Endodermal cell (in vitro differentiated cells): ENCODE measurements around the gene CBR3. TPM values are rescaled to one million over a fixed set of nuclear protein-coding genes. Genes with fewer than 3 reads are reported as not detected.

Source experiments
- DNase-seq: peaks from one replicate; pipeline ENCODE4 v3.0.0-alpha.2; 2017
- H3K27ac ChIP-seq: 2 replicates; pipeline ENCODE4 v1.5.1; 2013; ENCODE audit warnings: mild to moderate bottlenecking, low read depth, low read length, moderate library complexity
- H3K27me3 ChIP-seq: 2 replicates; pipeline ENCODE4 v1.6.1; 2013; ENCODE audit warnings: mild to moderate bottlenecking, low read length, moderate library complexity; ENCODE audit not compliant: insufficient read depth, control insufficient read depth, poor library complexity, severe bottlenecking
- H3K36me3 ChIP-seq: 2 replicates; pipeline ENCODE4 v1.7.0; 2013; ENCODE audit warnings: mild to moderate bottlenecking, low read length, moderate library complexity; ENCODE audit not compliant: control insufficient read depth, insufficient read depth
- H3K4me1 ChIP-seq: one replicate; pipeline ENCODE4 v1.7.0; 2013; ENCODE audit warnings: low read length; ENCODE audit not compliant: control insufficient read depth, insufficient read depth
- H3K4me3 ChIP-seq: 2 replicates; pipeline ENCODE4 v1.5.1; 2013; ENCODE audit warnings: mild to moderate bottlenecking, low read length, moderate library complexity
- H3K9ac ChIP-seq: 2 replicates; pipeline ENCODE4 v1.6.1; 2013; ENCODE audit warnings: mild to moderate bottlenecking, low read length, moderate library complexity; ENCODE audit not compliant: poor library complexity, severe bottlenecking; ENCODE audit errors: extremely low read depth
- H3K9me3 ChIP-seq: 2 replicates; pipeline ENCODE4 v1.6.1; 2013; ENCODE audit warnings: mild to moderate bottlenecking, low read length, moderate library complexity; ENCODE audit not compliant: control insufficient read depth
- H3K27ac Mint-ChIP-seq: 2 replicates; pipeline ENCODE4 v1.8.0; 2020; ENCODE audit warnings: mixed read lengths
- H3K27me3 Mint-ChIP-seq: 2 replicates; pipeline ENCODE4 v1.8.0; 2021; ENCODE audit warnings: mild to moderate bottlenecking, mixed read lengths; ENCODE audit not compliant: insufficient read depth
- H3K36me3 Mint-ChIP-seq: 2 replicates; pipeline ENCODE4 v1.8.0; 2020; ENCODE audit warnings: low read depth, mixed read lengths
- H3K4me1 Mint-ChIP-seq: 2 replicates; pipeline ENCODE4 v1.8.0; 2020; ENCODE audit warnings: mixed read lengths
- H3K4me3 Mint-ChIP-seq: 2 replicates; pipeline ENCODE4 v1.8.0; 2020; ENCODE audit warnings: mild to moderate bottlenecking, moderate library complexity, mixed read lengths
- H3K9me3 Mint-ChIP-seq: 2 replicates; pipeline ENCODE4 v1.8.0; 2020; ENCODE audit warnings: mild to moderate bottlenecking, mixed read lengths
- CTCF ChIP-seq: fragments of 200-600 bp; sonication (generic); conservative IDR thresholded peaks from 2 replicates; pipeline ENCODE4 v1.5.0; 2021; ENCODE audit warnings: antibody characterized with exemption, mild to moderate bottlenecking
- WGBS, 2 experiments: methylation state at CpG; one replicate each; pipeline versions ENCODE4 v1.1.5 to v1.1.7; 2013; ENCODE audit warnings: missing lambda C conversion rate in 2 of 2, mixed read lengths in 1 of 2; ENCODE audit not compliant: insufficient coverage in 1 of 2, insufficient read length in 1 of 2; 5-methylcytosine and 5-hydroxymethylcytosine counted together
- total RNA-seq, 2 donors: library from RNA; stranded (reverse); fragmentation: NEBNext Ultra II Directional in 1 of 2; extraction: Animal tissue kit (Norgen Biotek cat#: 25700) in 1 of 2; gene quantifications; 2 replicates in 1 of 2; 3 replicates in 1 of 2; pipeline ENCODE4 v1.2.1, GENCODE V29; 2021

The CBR3 gene
- total RNA-seq, 2 donors from 2014 or later, result not detected

GRCh38 chr21:36183144-36183795 lies 48.4 kb downstream of the CBR3 start:
- Histone ChIP-seq H3K9ac (no peak overlapping the region), H3K4me1 (peaks cover 4% of the 10 kb centered on the region), H3K4me3 (no peak overlapping the region), H3K27me3 (no peaks in the 10 kb centered on the region), H3K36me3 (no peaks in the 10 kb centered on the region), H3K27ac (no peak overlapping the region), H3K9me3 (no peaks in the 10 kb centered on the region)
- no peak for DNase-seq
- Mint-ChIP-seq H3K9me3 (no peaks in the 10 kb centered on the region), H3K27ac (no peak overlapping the region), H3K36me3 (peaks cover 2% of the 10 kb centered on the region), H3K4me1 (peaks cover 13% of the 10 kb centered on the region), H3K27me3 (no peaks in the 10 kb centered on the region), H3K4me3 (no peak overlapping the region)
- TF ChIP-seq CTCF, result no peak
- 89 to 92% methylated on average over 5 to 11 of the region's 11 CpGs for WGBS, 2 experiments

- Mint-ChIP-seq H3K27ac (no peak overlapping the region), H3K4me3 (no peak overlapping the region), H3K9me3 (no peaks in the 10 kb centered on the region), H3K36me3 (no peaks in the 10 kb centered on the region), H3K27me3 (no peaks in the 10 kb centered on the region), H3K4me1 (peaks cover 17% of the 10 kb centered on the region)
- no peak for TF ChIP-seq CTCF
- WGBS, 2 experiments, result 88% methylated on average over 11 to 16 of the region's 16 CpGs
- no peak overlapping the region for H3K9ac ChIP-seq
- no peaks in the 10 kb centered on the region for H3K9me3 ChIP-seq
- no peak overlapping the region for H3K27ac ChIP-seq
- no peaks in the 10 kb centered on the region for H3K36me3 ChIP-seq
- H3K4me3 ChIP-seq, result no peak overlapping the region
- no peaks in the 10 kb centered on the region for H3K27me3 ChIP-seq
- H3K4me1 ChIP-seq, result peaks cover 4% of the 10 kb centered on the region
- DNase-seq, result no peak
Observed at GRCh38 chr21:36184545-36184944, 49.7 kb downstream of the CBR3 start.

- Histone ChIP-seq H3K9me3 (no peaks in the 10 kb centered on the region), H3K27ac (no peak overlapping the region), H3K4me3 (no peak overlapping the region), H3K36me3 (no peaks in the 10 kb centered on the region), H3K9ac (no peak overlapping the region), H3K4me1 (peaks cover 4% of the 10 kb centered on the region), H3K27me3 (no peaks in the 10 kb centered on the region)
- DNase-seq, result no peak
- H3K27me3 Mint-ChIP-seq, result no peaks in the 10 kb centered on the region
- no peaks in the 10 kb centered on the region for H3K36me3 Mint-ChIP-seq
- WGBS, 2 experiments, result 93 to 98% methylated on average over 6 to 9 of the region's 9 CpGs
- peaks cover 17% of the 10 kb centered on the region for H3K4me1 Mint-ChIP-seq
- H3K9me3 Mint-ChIP-seq, result no peaks in the 10 kb centered on the region
- no peak for TF ChIP-seq CTCF
- H3K27ac Mint-ChIP-seq, result no peak overlapping the region
- no peak overlapping the region for H3K4me3 Mint-ChIP-seq
Observed at GRCh38 chr21:36185523-36185922, 50.6 kb downstream of the CBR3 start.
